Hypothalamus (tissue), 51 donors: ENCODE data around the gene MDFIC.
A peak's percentile ranks its signal among the peaks of the same experiment; 100 is the strongest.

Experiments
- DNase-seq, 51 donors: peaks; one replicate each; lab custom pipeline; 2025; lab: John Stamatoyannopoulos, UW

MDFIC gene

GRCh38 chr7:114944745-114945625 lies 23.1 kb downstream of the MDFIC start:
- DNase-seq: peak in 25 of 51 donors; percentile 0 to 48 (median 16)

GRCh38 chr7:114949231-114949630 lies 27.3 kb downstream of the MDFIC start:
- no peak for DNase-seq

- no peak for DNase-seq
Observed at GRCh38 chr7:114952296-114952695, 30.4 kb downstream of the MDFIC start.

GRCh38 chr7:114953724-114954123 lies 31.8 kb downstream of the MDFIC start:
- no peak for DNase-seq

- DNase-seq: no peak
Observed at GRCh38 chr7:114956702-114957101, 34.8 kb downstream of the MDFIC start.

- no peak for DNase-seq
Observed at GRCh38 chr7:114957444-114957843, 35.5 kb downstream of the MDFIC start.

GRCh38 chr7:114959931-114960330 lies 38.0 kb downstream of the MDFIC start:
- no peak for DNase-seq

- no peak for DNase-seq
Observed at GRCh38 chr7:114962441-114962840, 40.5 kb downstream of the MDFIC start.

GRCh38 chr7:114966156-114966555 lies 44.3 kb downstream of the MDFIC start:
- DNase-seq: no peak

GRCh38 chr7:114969096-114969495 lies 47.2 kb downstream of the MDFIC start:
- no peak for DNase-seq

GRCh38 chr7:114970308-114970707 lies 48.4 kb downstream of the MDFIC start:
- DNase-seq: no peak

GRCh38 chr7:114970732-114971131 lies 48.8 kb downstream of the MDFIC start:
- DNase-seq: no peak

- DNase-seq: no peak
Observed at GRCh38 chr7:114972567-114972966, 50.7 kb downstream of the MDFIC start.

- DNase-seq: no peak
Observed at GRCh38 chr7:114973147-114973546, 51.3 kb downstream of the MDFIC start.

- DNase-seq: no peak
Observed at GRCh38 chr7:114975401-114975800, 53.5 kb downstream of the MDFIC start.

- DNase-seq: no peak
Observed at GRCh38 chr7:114976666-114977065, 54.8 kb downstream of the MDFIC start.

- no peak for DNase-seq
Observed at GRCh38 chr7:114977277-114977676, 55.4 kb downstream of the MDFIC start.

- DNase-seq: no peak
Observed at GRCh38 chr7:114979388-114979787, 57.5 kb downstream of the MDFIC start.

GRCh38 chr7:114979803-114980507 lies 58.1 kb downstream of the MDFIC start:
- DNase-seq: no peak

- no peak for DNase-seq
Observed at GRCh38 chr7:114981323-114981722, 59.4 kb downstream of the MDFIC start.

GRCh38 chr7:114985116-114985715 lies 63.3 kb downstream of the MDFIC start:
- no peak for DNase-seq
